Thoracic aorta (tissue), 2 donors: ENCODE measurements around the gene ASIC4. TPM values are rescaled to one million over a fixed set of nuclear protein-coding genes. Genes with fewer than 3 reads are reported as not detected.

Experiments
- ATAC-seq: fragments of 150-250 bp; one replicate; pipeline ENCODE4 v1.8.0; 2017; ENCODE audit warnings: low read depth; ENCODE audit not compliant: insufficient number of reproducible peaks, low FRiP score
- DNase-seq: peaks from one replicate; pipeline ENCODE4 v3.0.0-alpha.2; 2020; ENCODE audit warnings: low spot score
- H3K27ac ChIP-seq, 2 donors: fragments of 200-600 bp; sonication (generic); 1 replicate in 1 of 2; 2 replicates in 1 of 2; pipeline ENCODE4 v1.5.1; 2016; ENCODE audit warnings: mild to moderate bottlenecking in 2 of 2, moderate library complexity in 2 of 2
- H3K27me3 ChIP-seq: fragments of 200-600 bp; sonication (generic); replicated peaks from 2 replicates; pipeline ENCODE4 v1.6.0; 2016; ENCODE audit warnings: mild to moderate bottlenecking; ENCODE audit not compliant: insufficient read depth
- H3K36me3 ChIP-seq: fragments of 200-600 bp; sonication (generic); one replicate; pipeline ENCODE4 v1.5.1; 2016
- H3K4me1 ChIP-seq, 2 donors: fragments of 200-600 bp; sonication (generic); 1 replicate in 1 of 2; 2 replicates in 1 of 2; pipeline versions ENCODE4 v1.5.1 to v1.6.0; 2016; ENCODE audit warnings: low read depth in 2 of 2, mild to moderate bottlenecking in 1 of 2; ENCODE audit not compliant: control insufficient read depth in 1 of 2
- H3K4me3 ChIP-seq: fragments of 200-600 bp; sonication (generic); 2 replicates; pipeline ENCODE4 v1.5.1; 2016; ENCODE audit warnings: mild to moderate bottlenecking
- H3K9me3 ChIP-seq: fragments of 200-600 bp; sonication (generic); 2 replicates; pipeline ENCODE4 v1.5.1; 2016
- CTCF ChIP-seq: fragments of 200-600 bp; sonication (generic); IDR thresholded peaks from one replicate; pipeline ENCODE4 v1.5.1; 2019; ENCODE audit warnings: antibody characterized with exemption
- total RNA-seq, 2 donors: library from RNA; depleted of rRNA; stranded (reverse); fragments of >200 nt; gene quantifications; one replicate each; pipeline versions ENCODE4 v1.1.0 to v1.2.3, GENCODE V29; 2016

ASIC4 gene
- total RNA-seq, 2 donors from 2014 or later: 0.41 TPM; not detected in 1

GRCh38 chr2:219507581-219508443 lies 6.5 kb upstream of the ASIC4 start:
- Histone ChIP-seq H3K27me3 (no peaks in the 10 kb centered on the region), H3K4me1 (peaks cover 16 to 31% of the 10 kb centered on the region in 2 donors), H3K27ac (no peak overlapping the region), H3K4me3 (no peak overlapping the region), H3K9me3 (no peaks in the 10 kb centered on the region), H3K36me3 (peaks cover 32% of the 10 kb centered on the region)
- DNase-seq (no peak), ATAC-seq (no peak)
- TF ChIP-seq CTCF: no peak

- peaks cover 4% of the 10 kb centered on the region for H3K27me3 ChIP-seq
- H3K36me3 ChIP-seq: peaks cover 27% of the 10 kb centered on the region
- no peak for TF ChIP-seq CTCF
- ATAC-seq: no peak
- H3K9me3 ChIP-seq: no peaks in the 10 kb centered on the region
- peaks cover 16 to 31% of the 10 kb centered on the region in 2 donors for H3K4me1 ChIP-seq
- no peak overlapping the region for H3K4me3 ChIP-seq
- no peak overlapping the region for H3K27ac ChIP-seq
- DNase-seq: no peak
Measured at GRCh38 chr2:219508444-219508734, 5.9 kb upstream of the ASIC4 start.

- Histone ChIP-seq H3K4me1 (peaks cover 16 to 37% of the 10 kb centered on the region in 2 donors), H3K9me3 (no peaks in the 10 kb centered on the region), H3K36me3 (peaks cover 21% of the 10 kb centered on the region), H3K4me3 (peak overlapping the region; percentile 60), H3K27me3 (peaks cover 7% of the 10 kb centered on the region), H3K27ac (no peak overlapping the region)
- TF ChIP-seq CTCF: no peak
- DNase-seq (no peak), ATAC-seq (no peak)
Measured at GRCh38 chr2:219508971-219509779, 5.1 kb upstream of the ASIC4 start.

- TF ChIP-seq CTCF: peak; percentile 70
- Histone ChIP-seq H3K4me3 (peak overlapping the region; percentile 60), H3K9me3 (no peaks in the 10 kb centered on the region), H3K27ac (no peak overlapping the region), H3K27me3 (peaks cover 7% of the 10 kb centered on the region), H3K36me3 (peaks cover 13% of the 10 kb centered on the region), H3K4me1 (peaks cover 16 to 41% of the 10 kb centered on the region in 2 donors)
- peak; percentile 31 for ATAC-seq
- DNase-seq: no peak
Measured at GRCh38 chr2:219509780-219510511, 4.3 kb upstream of the ASIC4 start.
